ENCODE results near the gene PYURF.

GRCh38 chr4:88518911-88519310, 4.7 kb downstream of the PYURF start:
- TF ChIP-seq BRCA1 (IDR thresholded peaks at IDR 0.05; ENCODE audit: low read depth, low read length): no peak
- TF ChIP-seq ETV6 (conservative IDR thresholded peaks at IDR 0.05 in 1 of 2, IDR thresholded peaks at IDR 0.05 in 1 of 2; ENCODE audit: borderline replicate concordance in 1 of 2, low read depth in 1 of 2): no peak
- no peak for TF ChIP-seq MYC (IDR thresholded peaks at IDR 0.05; ENCODE audit: insufficient read depth, insufficient read length, insufficient replicate concordance, low read length, severe bottlenecking)
- TF ChIP-seq ESRRA (IDR thresholded peaks at IDR 0.05; ENCODE audit: low read length): no peak
- no peak for TF ChIP-seq SMC3 (IDR thresholded peaks at IDR 0.05; ENCODE audit: borderline replicate concordance, low read length)
- TF ChIP-seq RCOR1 (conservative IDR thresholded peaks at IDR 0.05; ENCODE audit: low read depth, low read length): no peak
- TF ChIP-seq POLR2A (IDR thresholded peaks at IDR 0.05; ENCODE audit: low read depth, low read length): no peak
- no peak for TF ChIP-seq RB1 (IDR thresholded peaks at IDR 0.05; ENCODE audit: borderline replicate concordance)
